NB4 (cell line): ENCODE results near the gene STAM.

Experiments
- DNase-seq: peaks from one replicate; pipeline ENCODE4 v3.0.0; 2010; ENCODE audit warnings: low read depth
- H3K4me3 ChIP-seq: one replicate; pipeline ENCODE4 v1.5.1; 2011; ENCODE audit warnings: mild to moderate bottlenecking, low read depth, low read length, moderate library complexity
- CTCF ChIP-seq: IDR thresholded peaks from one replicate; pipeline ENCODE4 v1.5.1; 2012; ENCODE audit warnings: low read depth, low read length
- MAX ChIP-seq: IDR thresholded peaks from 2 replicates; pipeline ENCODE4 v1.6.1; 2011; ENCODE audit warnings: low read depth, low read length
- MYC ChIP-seq: IDR thresholded peaks from 2 replicates; pipeline ENCODE4 v1.6.1; 2011; ENCODE audit warnings: low read depth, low read length
- POLR2A ChIP-seq: IDR thresholded peaks from 2 replicates; pipeline ENCODE4 v1.6.1; 2011; ENCODE audit warnings: mild to moderate bottlenecking; ENCODE audit not compliant: insufficient read length; ENCODE audit errors: extremely low read depth

The STAM gene

GRCh38 chr10:17663450-17663849, 19.5 kb downstream of the STAM start:
- DNase-seq: no peak
- TF ChIP-seq POLR2A: no peak
- no peak for TF ChIP-seq CTCF
- TF ChIP-seq MYC: no peak
- no peak for TF ChIP-seq MAX
- H3K4me3 ChIP-seq: no peak overlapping the region

- TF ChIP-seq MAX (no peak), CTCF (no peak)
- no peak for DNase-seq
- no peak overlapping the region for H3K4me3 ChIP-seq
Observed at GRCh38 chr10:17665747-17666146, 21.8 kb downstream of the STAM start.

- TF ChIP-seq POLR2A (no peak), MYC (no peak), MAX (no peak), CTCF (no peak)
- H3K4me3 ChIP-seq: no peak overlapping the region
- DNase-seq: no peak
Observed at GRCh38 chr10:17668435-17669184, 24.7 kb downstream of the STAM start.

GRCh38 chr10:17669185-17669872, 25.4 kb downstream of the STAM start:
- DNase-seq: no peak
- H3K4me3 ChIP-seq: no peak overlapping the region
- no peak for TF ChIP-seq MYC
- TF ChIP-seq CTCF: no peak
- no peak for TF ChIP-seq MAX
- TF ChIP-seq POLR2A: no peak

- no peak overlapping the region for H3K4me3 ChIP-seq
- DNase-seq: no peak
- TF ChIP-seq POLR2A: no peak
- TF ChIP-seq MAX: no peak
- TF ChIP-seq CTCF: no peak
- no peak for TF ChIP-seq MYC
Observed at GRCh38 chr10:17671307-17671706, 27.4 kb downstream of the STAM start.
